CD8-positive, alpha-beta memory T cell (primary cell): ENCODE results near the gene KLF6. TPM values are rescaled to one million over a fixed set of nuclear protein-coding genes. Genes with fewer than 3 reads are reported as not detected.
A peak's percentile ranks its signal among the peaks of the same experiment; 100 is the strongest.

Experiments used
- CTCF ChIA-PET: fragments of 350-600 bp; sonication (Branson Sonifier 250); formaldehyde crosslinking; loops from one replicate; lab custom pipeline; 2021; ENCODE audit warnings: antibody characterized with exemption; lab: Charles Lee
- POLR2A ChIA-PET: fragments of 350-600 bp; sonication (Branson Sonifier 250); formaldehyde crosslinking; loops from one replicate; lab custom pipeline; 2021; ENCODE audit warnings: antibody characterized with exemption; lab: Charles Lee
- DNase-seq, 5 donors: peaks; one replicate each; pipeline versions ENCODE4 v3.0.0 to v3.0.0-alpha.2; 2020 to 2022; ENCODE audit warnings: mixed read lengths in 1 of 5
- H3K27ac ChIP-seq: one replicate; pipeline ENCODE4 v1.7.0; 2013; ENCODE audit warnings: low read depth, mild to moderate bottlenecking, low read length, moderate library complexity
- H3K27me3 ChIP-seq: 2 replicates; pipeline ENCODE4 v1.7.0; 2013; ENCODE audit warnings: low read length, mild to moderate bottlenecking; ENCODE audit not compliant: insufficient read depth, poor library complexity, severe bottlenecking
- H3K36me3 ChIP-seq: 2 replicates; pipeline ENCODE4 v1.7.0; 2013; ENCODE audit warnings: mild to moderate bottlenecking, low read length, moderate library complexity; ENCODE audit not compliant: insufficient read depth
- H3K4me1 ChIP-seq: 2 replicates; pipeline ENCODE4 v1.7.0; 2013; ENCODE audit warnings: mild to moderate bottlenecking, low read length, moderate library complexity; ENCODE audit not compliant: insufficient read depth
- H3K4me3 ChIP-seq: 2 replicates; pipeline ENCODE4 v1.7.0; 2013; ENCODE audit warnings: mild to moderate bottlenecking, low read length
- H3K9me3 ChIP-seq: 2 replicates; pipeline ENCODE4 v1.7.0; 2013; ENCODE audit warnings: mild to moderate bottlenecking, low read length
- H3K27ac Mint-ChIP-seq, 8 donors: one replicate each; pipeline ENCODE4 v1.8.0; 2020 to 2021; ENCODE audit warnings: mixed read lengths in 8 of 8, mild to moderate bottlenecking in 6 of 8, inconsistent platforms in 3 of 8, moderate library complexity in 3 of 8
- H3K27me3 Mint-ChIP-seq, 2 donors: one replicate each; pipeline ENCODE4 v1.8.0; 2020 to 2021; ENCODE audit warnings: mixed read lengths in 2 of 2, mild to moderate bottlenecking in 1 of 2, moderate library complexity in 1 of 2
- H3K36me3 Mint-ChIP-seq, 3 donors: one replicate each; pipeline ENCODE4 v1.8.0; 2020 to 2021; ENCODE audit warnings: mixed read lengths in 3 of 3, inconsistent platforms in 1 of 3, mild to moderate bottlenecking in 1 of 3
- H3K4me1 Mint-ChIP-seq, 3 donors: one replicate each; pipeline ENCODE4 v1.8.0; 2020 to 2021; ENCODE audit warnings: mixed read lengths in 3 of 3, inconsistent platforms in 1 of 3, mild to moderate bottlenecking in 1 of 3
- H3K4me3 Mint-ChIP-seq, 7 donors: one replicate each; pipeline ENCODE4 v1.8.0; 2020 to 2021; ENCODE audit warnings: mixed read lengths in 7 of 7, mild to moderate bottlenecking in 6 of 7, moderate library complexity in 4 of 7, inconsistent platforms in 2 of 7
- H3K9me3 Mint-ChIP-seq, 5 donors: one replicate each; pipeline ENCODE4 v1.8.0; 2020 to 2022; ENCODE audit warnings: mixed read lengths in 5 of 5, mild to moderate bottlenecking in 3 of 5, moderate library complexity in 2 of 5, inconsistent platforms in 1 of 5
- polyA plus RNA-seq: library from polyadenylated mRNA; unstranded; fragments of 300-500 nt; fragmentation: Illumina TruSeq; gene quantifications from one replicate; pipeline ENCODE4 v1.2.3, GENCODE V29; 2021
- total RNA-seq, 2 experiments: library from RNA; stranded (reverse); gene quantifications; one replicate each; pipeline ENCODE4 v1.2.3, GENCODE V29; 2021

The KLF6 gene
- total and polyA plus RNA-seq, 3 experiments from 2014 or later: 187 to 883 (median 192) TPM

GRCh38 chr10:3828404-3829155, 43.6 kb upstream of the KLF6 start:
- H3K36me3 ChIP-seq: no peaks in the 10 kb centered on the region
- peak in 2 of 5 donors; percentile 34 to 57 for DNase-seq
- Mint-ChIP-seq H3K9me3 (no peaks in the 10 kb centered on the region), H3K4me3 (peak overlapping the region; percentile 75 to 88 (median 80)), H3K27me3 (no peaks in the 10 kb centered on the region), H3K4me1 (peaks cover 21 to 51% (median 22%) of the 10 kb centered on the region in 3 donors), H3K27ac (peak overlapping the region; percentile 72 to 96 (median 94)), H3K36me3 (no peaks in the 10 kb centered on the region)
- CTCF ChIA-PET: interaction anchor here (0.9 to 3.4 kb wide), 7 partner anchors 13 to 141 kb away, joined by 3 to 14 read pairs (median 4); partner anchors contain the start of gene KLF6
- no peaks in the 10 kb centered on the region for H3K9me3 ChIP-seq
- no peaks in the 10 kb centered on the region for H3K27me3 ChIP-seq
- H3K27ac ChIP-seq: peak overlapping the region; percentile 67
- peak overlapping the region; percentile 35 for H3K4me3 ChIP-seq
- POLR2A ChIA-PET: interaction anchor here (0.7 to 3.5 kb wide), 11 partner anchors 9 to 135 kb away, joined by 3 to 59 read pairs (median 4); partner anchors contain the start of gene KLF6
- peaks cover 15% of the 10 kb centered on the region for H3K4me1 ChIP-seq

- H3K36me3 ChIP-seq: no peaks in the 10 kb centered on the region
- peak overlapping the region; percentile 67 for H3K27ac ChIP-seq
- Mint-ChIP-seq H3K27ac (peak overlapping the region; percentile 72 to 96 (median 94)), H3K27me3 (no peaks in the 10 kb centered on the region), H3K4me3 (peak overlapping the region; percentile 37 to 88 (median 80)), H3K9me3 (no peaks in the 10 kb centered on the region), H3K4me1 (peaks cover 21 to 47% (median 22%) of the 10 kb centered on the region in 3 donors), H3K36me3 (no peaks in the 10 kb centered on the region)
- peaks cover 15% of the 10 kb centered on the region for H3K4me1 ChIP-seq
- no peak for DNase-seq
- CTCF ChIA-PET: interaction anchor here (1.4 to 3.4 kb wide), 4 partner anchors 17 to 48 kb away, joined by 3 to 14 read pairs (median 4); no protein-coding TSS in a partner anchor
- peak overlapping the region; percentile 35 for H3K4me3 ChIP-seq
- no peaks in the 10 kb centered on the region for H3K27me3 ChIP-seq
- no peaks in the 10 kb centered on the region for H3K9me3 ChIP-seq
- POLR2A ChIA-PET: interaction anchor here (0.6 to 3.5 kb wide), 5 partner anchors 17 to 655 kb away, joined by 3 to 59 read pairs (median 9); partner anchors contain the start of gene KLF6
These were observed 42.9 kb upstream of the KLF6 start for GRCh38 chr10:3827768-3828403.

GRCh38 chr10:3827266-3827665, 42.3 kb upstream of the KLF6 start:
- no peaks in the 10 kb centered on the region for H3K36me3 Mint-ChIP-seq
- CTCF ChIA-PET: interaction anchor here (1.4 to 3.4 kb wide), 2 partner anchors 16 to 19 kb away, joined by 3 to 14 read pairs; no protein-coding TSS in a partner anchor

GRCh38 chr10:3825862-3826351, 40.9 kb upstream of the KLF6 start:
- H3K9me3 ChIP-seq: no peaks in the 10 kb centered on the region
- H3K9me3 Mint-ChIP-seq: no peaks in the 10 kb centered on the region
- H3K27ac Mint-ChIP-seq: peak overlapping the region in 1 of 8 donors; percentile 10
- no peaks in the 10 kb centered on the region for H3K27me3 Mint-ChIP-seq
- CTCF ChIA-PET: no interaction called here
- DNase-seq: no peak
- H3K4me1 Mint-ChIP-seq: peaks cover 22 to 31% (median 24%) of the 10 kb centered on the region in 3 donors
- H3K4me1 ChIP-seq: peaks cover 15% of the 10 kb centered on the region
- no peaks in the 10 kb centered on the region for H3K36me3 Mint-ChIP-seq
- no peaks in the 10 kb centered on the region for H3K27me3 ChIP-seq
- H3K36me3 ChIP-seq: no peaks in the 10 kb centered on the region
- H3K27ac ChIP-seq: no peak overlapping the region
- H3K4me3 Mint-ChIP-seq: no peak overlapping the region
- POLR2A ChIA-PET: no interaction called here
- no peak overlapping the region for H3K4me3 ChIP-seq

More at GRCh38 chr10:3827266-3827665, 42.3 kb upstream of the KLF6 start:
- no peak for DNase-seq
- peaks cover 21 to 41% (median 22%) of the 10 kb centered on the region in 3 donors for H3K4me1 Mint-ChIP-seq
- Histone ChIP-seq H3K9me3 (no peaks in the 10 kb centered on the region), H3K27ac (no peak overlapping the region), H3K4me3 (no peak overlapping the region), H3K36me3 (no peaks in the 10 kb centered on the region), H3K4me1 (peaks cover 15% of the 10 kb centered on the region), H3K27me3 (no peaks in the 10 kb centered on the region)
- no peaks in the 10 kb centered on the region for H3K9me3 Mint-ChIP-seq
- no peak overlapping the region for H3K4me3 Mint-ChIP-seq
- peak overlapping the region in 1 of 8 donors; percentile 44 for H3K27ac Mint-ChIP-seq
- POLR2A ChIA-PET: interaction anchor here (0.6 to 3.0 kb wide), 4 partner anchors 21 to 654 kb away, joined by 3 to 9 read pairs (median 4); partner anchors contain the start of gene KLF6
- no peaks in the 10 kb centered on the region for H3K27me3 Mint-ChIP-seq

GRCh38 chr10:3825244-3825643, 40.2 kb upstream of the KLF6 start:
- Histone ChIP-seq H3K4me3 (no peak overlapping the region), H3K36me3 (no peaks in the 10 kb centered on the region), H3K27ac (no peak overlapping the region), H3K9me3 (no peaks in the 10 kb centered on the region), H3K4me1 (peaks cover 15% of the 10 kb centered on the region), H3K27me3 (no peaks in the 10 kb centered on the region)
- Mint-ChIP-seq H3K4me1 (peaks cover 22 to 25% (median 24%) of the 10 kb centered on the region in 3 donors), H3K9me3 (no peaks in the 10 kb centered on the region), H3K27me3 (no peaks in the 10 kb centered on the region), H3K27ac (peak overlapping the region in 4 of 8 donors; percentile 6 to 73 (median 9)), H3K36me3 (no peaks in the 10 kb centered on the region), H3K4me3 (peak overlapping the region in 1 of 7 donors; percentile 38)
- no peak for DNase-seq
- POLR2A ChIA-PET: interaction anchor here (0.9 kb wide), 1 partner anchor 40 kb away, joined by 5 read pairs; the partner anchor contains the start of gene KLF6
- CTCF ChIA-PET: interaction anchor here (0.6 kb wide), 1 partner anchor 10 kb away, joined by 3 read pairs; no protein-coding TSS in a partner anchor

GRCh38 chr10:3822541-3823330, 37.7 kb upstream of the KLF6 start:
- Histone ChIP-seq H3K27me3 (no peaks in the 10 kb centered on the region), H3K27ac (no peak overlapping the region), H3K4me1 (no peaks in the 10 kb centered on the region), H3K36me3 (no peaks in the 10 kb centered on the region), H3K9me3 (no peaks in the 10 kb centered on the region), H3K4me3 (no peak overlapping the region)
- H3K36me3 Mint-ChIP-seq: no peaks in the 10 kb centered on the region
- no peaks in the 10 kb centered on the region for H3K9me3 Mint-ChIP-seq
- ChIA-PET CTCF (interaction anchor here (0.5 to 1.4 kb wide), 2 partner anchors 11 to 43 kb away, joined by 3 read pairs; no protein-coding TSS in a partner anchor), POLR2A (interaction anchor here (1.5 kb wide), 2 partner anchors 37 to 39 kb away, joined by 4 read pairs; partner anchors contain the start of gene KLF6)
- H3K27ac Mint-ChIP-seq: peak overlapping the region in 2 of 8 donors; percentile 10 to 75
- H3K27me3 Mint-ChIP-seq: no peaks in the 10 kb centered on the region
- no peak overlapping the region for H3K4me3 Mint-ChIP-seq
- no peak for DNase-seq
- peaks cover under 1 to 5% (median 1%) of the 10 kb centered on the region in 3 donors for H3K4me1 Mint-ChIP-seq

- H3K27ac Mint-ChIP-seq: no peak overlapping the region
- no peaks in the 10 kb centered on the region for H3K27me3 Mint-ChIP-seq
- no peak for DNase-seq
- no peaks in the 10 kb centered on the region for H3K36me3 ChIP-seq
- no peaks in the 10 kb centered on the region for H3K9me3 ChIP-seq
- H3K36me3 Mint-ChIP-seq: no peaks in the 10 kb centered on the region
- peaks cover under 1 to 19% (median 5%) of the 10 kb centered on the region in 3 donors for H3K4me1 Mint-ChIP-seq
- no peaks in the 10 kb centered on the region for H3K4me1 ChIP-seq
- H3K9me3 Mint-ChIP-seq: no peaks in the 10 kb centered on the region
- CTCF ChIA-PET: no interaction called here
- no peak overlapping the region for H3K4me3 Mint-ChIP-seq
- H3K4me3 ChIP-seq: no peak overlapping the region
- no peaks in the 10 kb centered on the region for H3K27me3 ChIP-seq
- H3K27ac ChIP-seq: no peak overlapping the region
- POLR2A ChIA-PET: interaction anchor here (0.6 kb wide), 1 partner anchor 309 kb away, joined by 3 read pairs; no protein-coding TSS in a partner anchor
These were observed 35.2 kb upstream of the KLF6 start for GRCh38 chr10:3820255-3820654.
